Ishikawa (cell line): ENCODE data around the gene RASL10B.

ENCODE experiments used
- CREB1 ChIP-seq: IDR thresholded peaks from 2 replicates; pipeline ENCODE4 v1.6.1; 2012; ENCODE audit warnings: low read depth
- EGR1 ChIP-seq: IDR thresholded peaks from 2 replicates; pipeline ENCODE4 v1.6.1; 2012
- EP300 ChIP-seq: IDR thresholded peaks from 2 replicates; pipeline ENCODE4 v1.6.1; 2012; ENCODE audit warnings: borderline replicate concordance
- FOXM1 ChIP-seq: IDR thresholded peaks from 2 replicates; pipeline ENCODE4 v1.6.1; 2012; ENCODE audit warnings: low read depth, borderline replicate concordance
- NFIC ChIP-seq: IDR thresholded peaks from 2 replicates; pipeline ENCODE4 v1.6.1; 2012
- RAD21 ChIP-seq: IDR thresholded peaks from 2 replicates; pipeline ENCODE4 v1.6.1; 2012; ENCODE audit warnings: low read depth
- TEAD4 ChIP-seq: IDR thresholded peaks from 2 replicates; pipeline ENCODE4 v1.6.1; 2012
- YY1 ChIP-seq: IDR thresholded peaks from 2 replicates; pipeline ENCODE4 v1.6.1; 2012; ENCODE audit warnings: low read depth
- ZBTB7A ChIP-seq: IDR thresholded peaks from 2 replicates; pipeline ENCODE4 v1.6.1; 2012; ENCODE audit warnings: low read depth
- TF ChIP-seq, protein P1 (sequence below): IDR thresholded peaks from 2 replicates; pipeline ENCODE4 v1.6.1; 2012
- TF ChIP-seq, protein P2 (sequence below): IDR thresholded peaks from 2 replicates; pipeline ENCODE4 v1.6.1; 2012
- TF ChIP-seq, protein P3 (sequence below): IDR thresholded peaks from 2 replicates; pipeline ENCODE4 v1.6.1; 2012; ENCODE audit warnings: low read depth, mild to moderate bottlenecking

DNA sequence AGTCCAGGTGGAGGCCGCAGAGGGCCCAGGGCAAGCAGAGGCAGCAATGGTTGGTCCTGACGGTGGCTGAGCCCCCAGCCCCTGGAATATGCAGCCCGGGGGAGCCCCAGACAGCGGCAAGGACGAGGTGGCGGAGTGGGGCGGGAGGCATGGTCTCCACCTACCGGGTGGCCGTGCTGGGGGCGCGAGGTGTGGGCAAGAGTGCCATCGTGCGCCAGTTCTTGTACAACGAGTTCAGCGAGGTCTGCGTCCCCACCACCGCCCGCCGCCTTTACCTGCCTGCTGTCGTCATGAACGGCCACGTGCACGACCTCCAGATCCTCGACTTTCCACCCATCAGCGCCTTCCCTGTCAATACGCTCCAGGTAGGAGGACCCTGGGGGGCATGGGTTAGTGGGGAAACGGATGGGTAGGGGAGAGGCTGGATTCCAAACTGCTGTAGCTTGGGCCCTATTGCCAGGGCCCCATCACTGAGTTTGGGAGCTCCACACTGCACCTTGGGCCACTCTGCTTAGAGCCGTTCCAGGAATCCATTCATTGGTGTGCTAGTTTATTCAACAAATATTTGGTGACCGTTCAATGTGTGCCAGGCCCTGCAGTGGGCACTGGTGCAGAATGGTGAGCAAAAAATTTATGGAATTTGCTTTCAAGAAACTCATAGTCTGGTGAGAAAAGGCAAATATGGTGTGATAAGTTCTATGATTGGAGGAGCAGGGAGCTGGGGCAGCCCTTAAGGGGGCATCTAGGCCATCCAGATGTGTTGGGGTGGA, 3.8 kb downstream of the RASL10B start:
- TF ChIP-seq, protein P1, sequence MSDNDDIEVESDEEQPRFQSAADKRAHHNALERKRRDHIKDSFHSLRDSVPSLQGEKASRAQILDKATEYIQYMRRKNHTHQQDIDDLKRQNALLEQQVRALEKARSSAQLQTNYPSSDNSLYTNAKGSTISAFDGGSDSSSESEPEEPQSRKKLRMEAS: no peak
- TF ChIP-seq EP300: no peak
- TF ChIP-seq, protein P2, sequence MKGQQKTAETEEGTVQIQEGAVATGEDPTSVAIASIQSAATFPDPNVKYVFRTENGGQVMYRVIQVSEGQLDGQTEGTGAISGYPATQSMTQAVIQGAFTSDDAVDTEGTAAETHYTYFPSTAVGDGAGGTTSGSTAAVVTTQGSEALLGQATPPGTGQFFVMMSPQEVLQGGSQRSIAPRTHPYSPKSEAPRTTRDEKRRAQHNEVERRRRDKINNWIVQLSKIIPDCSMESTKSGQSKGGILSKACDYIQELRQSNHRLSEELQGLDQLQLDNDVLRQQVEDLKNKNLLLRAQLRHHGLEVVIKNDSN: no peak
- TF ChIP-seq YY1: no peak
- no peak for TF ChIP-seq NFIC
- TF ChIP-seq TEAD4: no peak
- no peak for TF ChIP-seq ZBTB7A
- no peak for TF ChIP-seq EGR1
- no peak for TF ChIP-seq FOXM1
- no peak for TF ChIP-seq RAD21
- TF ChIP-seq CREB1: no peak
- TF ChIP-seq, protein P3, sequence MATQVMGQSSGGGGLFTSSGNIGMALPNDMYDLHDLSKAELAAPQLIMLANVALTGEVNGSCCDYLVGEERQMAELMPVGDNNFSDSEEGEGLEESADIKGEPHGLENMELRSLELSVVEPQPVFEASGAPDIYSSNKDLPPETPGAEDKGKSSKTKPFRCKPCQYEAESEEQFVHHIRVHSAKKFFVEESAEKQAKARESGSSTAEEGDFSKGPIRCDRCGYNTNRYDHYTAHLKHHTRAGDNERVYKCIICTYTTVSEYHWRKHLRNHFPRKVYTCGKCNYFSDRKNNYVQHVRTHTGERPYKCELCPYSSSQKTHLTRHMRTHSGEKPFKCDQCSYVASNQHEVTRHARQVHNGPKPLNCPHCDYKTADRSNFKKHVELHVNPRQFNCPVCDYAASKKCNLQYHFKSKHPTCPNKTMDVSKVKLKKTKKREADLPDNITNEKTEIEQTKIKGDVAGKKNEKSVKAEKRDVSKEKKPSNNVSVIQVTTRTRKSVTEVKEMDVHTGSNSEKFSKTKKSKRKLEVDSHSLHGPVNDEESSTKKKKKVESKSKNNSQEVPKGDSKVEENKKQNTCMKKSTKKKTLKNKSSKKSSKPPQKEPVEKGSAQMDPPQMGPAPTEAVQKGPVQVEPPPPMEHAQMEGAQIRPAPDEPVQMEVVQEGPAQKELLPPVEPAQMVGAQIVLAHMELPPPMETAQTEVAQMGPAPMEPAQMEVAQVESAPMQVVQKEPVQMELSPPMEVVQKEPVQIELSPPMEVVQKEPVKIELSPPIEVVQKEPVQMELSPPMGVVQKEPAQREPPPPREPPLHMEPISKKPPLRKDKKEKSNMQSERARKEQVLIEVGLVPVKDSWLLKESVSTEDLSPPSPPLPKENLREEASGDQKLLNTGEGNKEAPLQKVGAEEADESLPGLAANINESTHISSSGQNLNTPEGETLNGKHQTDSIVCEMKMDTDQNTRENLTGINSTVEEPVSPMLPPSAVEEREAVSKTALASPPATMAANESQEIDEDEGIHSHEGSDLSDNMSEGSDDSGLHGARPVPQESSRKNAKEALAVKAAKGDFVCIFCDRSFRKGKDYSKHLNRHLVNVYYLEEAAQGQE: no peak
